ENCODE results near the gene MTMR3. TPM values are rescaled to one million over a fixed set of nuclear protein-coding genes. Genes with fewer than 3 reads are reported as not detected.

MTMR3 gene
- total and polyA plus RNA-seq, 8 donors, result 37.4 to 55.4 (median 44.9) TPM

DNA sequence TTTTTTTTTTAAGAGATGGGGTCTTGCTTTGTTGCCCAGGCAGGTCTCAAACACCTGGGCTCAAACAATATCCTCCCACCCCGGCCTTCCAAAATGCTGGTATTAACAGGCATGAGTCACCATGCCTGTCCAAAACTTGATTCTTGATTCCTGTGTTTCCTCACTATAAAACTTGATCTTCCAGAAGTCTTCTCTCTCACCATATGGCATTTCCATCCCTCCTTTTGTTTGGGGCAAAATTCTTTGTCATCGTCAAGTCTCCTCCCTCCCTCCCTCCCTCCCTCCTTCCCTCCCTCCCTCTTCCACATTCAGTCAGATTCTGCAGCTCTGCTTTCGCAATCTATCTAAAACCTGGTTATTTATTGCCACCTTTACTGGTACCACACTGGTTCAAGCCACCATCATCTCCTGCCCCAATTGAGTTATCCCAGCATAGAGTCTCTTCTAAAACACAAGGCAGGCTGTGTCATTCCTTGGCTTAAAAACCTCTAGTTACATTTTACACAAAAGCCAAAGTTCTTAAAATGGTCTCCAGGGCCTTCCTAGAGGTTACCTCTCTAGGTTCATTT is 132.3 kb downstream of the MTMR3 start:
- DNase-seq, result no peak
- no peaks in the 10 kb centered on the region for H3K27me3 ChIP-seq
- no peak overlapping the region for H3K27ac ChIP-seq
- ATAC-seq, result no peak
- H3K4me1 ChIP-seq, result no peaks in the 10 kb centered on the region
- H3K9me3 ChIP-seq, result no peaks in the 10 kb centered on the region
- peaks cover 0 to 98% of the 10 kb centered on the region in 2 donors for H3K36me3 ChIP-seq
- no peak overlapping the region for H3K4me3 ChIP-seq
- TF ChIP-seq, protein P1, sequence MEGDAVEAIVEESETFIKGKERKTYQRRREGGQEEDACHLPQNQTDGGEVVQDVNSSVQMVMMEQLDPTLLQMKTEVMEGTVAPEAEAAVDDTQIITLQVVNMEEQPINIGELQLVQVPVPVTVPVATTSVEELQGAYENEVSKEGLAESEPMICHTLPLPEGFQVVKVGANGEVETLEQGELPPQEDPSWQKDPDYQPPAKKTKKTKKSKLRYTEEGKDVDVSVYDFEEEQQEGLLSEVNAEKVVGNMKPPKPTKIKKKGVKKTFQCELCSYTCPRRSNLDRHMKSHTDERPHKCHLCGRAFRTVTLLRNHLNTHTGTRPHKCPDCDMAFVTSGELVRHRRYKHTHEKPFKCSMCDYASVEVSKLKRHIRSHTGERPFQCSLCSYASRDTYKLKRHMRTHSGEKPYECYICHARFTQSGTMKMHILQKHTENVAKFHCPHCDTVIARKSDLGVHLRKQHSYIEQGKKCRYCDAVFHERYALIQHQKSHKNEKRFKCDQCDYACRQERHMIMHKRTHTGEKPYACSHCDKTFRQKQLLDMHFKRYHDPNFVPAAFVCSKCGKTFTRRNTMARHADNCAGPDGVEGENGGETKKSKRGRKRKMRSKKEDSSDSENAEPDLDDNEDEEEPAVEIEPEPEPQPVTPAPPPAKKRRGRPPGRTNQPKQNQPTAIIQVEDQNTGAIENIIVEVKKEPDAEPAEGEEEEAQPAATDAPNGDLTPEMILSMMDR (IDR thresholded peaks at IDR 0.05), result no peak
- intact Hi-C loops (cut with DNase I), result no loop called here

GRCh38 chr22:30015846-30016245 is 132.9 kb downstream of the MTMR3 start:
- H3K27ac ChIP-seq, result no peak overlapping the region
- no peak overlapping the region for H3K4me3 ChIP-seq
- ATAC-seq (no peak), DNase-seq (no peak)
- TF ChIP-seq, protein P1 (IDR thresholded peaks at IDR 0.05), result no peak
- intact Hi-C loops (cut with DNase I), result no loop called here
- no peaks in the 10 kb centered on the region for H3K9me3 ChIP-seq
- no peaks in the 10 kb centered on the region for H3K27me3 ChIP-seq
- H3K4me1 ChIP-seq, result no peaks in the 10 kb centered on the region
- peaks cover 0 to 98% of the 10 kb centered on the region in 2 donors for H3K36me3 ChIP-seq

DNA sequence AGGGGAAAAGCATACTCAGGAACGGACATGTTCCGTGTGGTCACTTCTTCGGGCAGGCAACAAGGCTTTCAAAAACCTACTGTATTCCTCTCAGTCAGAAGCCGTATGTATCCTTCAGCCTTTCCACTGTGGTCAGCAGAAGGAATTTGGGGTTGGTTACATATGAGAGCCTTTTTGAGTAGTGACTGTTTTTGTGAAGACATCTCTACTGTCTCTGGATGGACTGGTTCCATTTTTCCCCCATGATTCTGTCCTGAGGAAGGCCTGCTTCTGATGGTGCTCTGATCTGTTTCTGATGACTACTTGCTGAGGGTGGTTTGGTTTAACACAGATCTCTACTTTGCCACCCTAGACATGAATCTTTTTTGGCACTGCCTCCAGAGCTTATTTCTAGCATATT is 133.6 kb downstream of the MTMR3 start:
- Histone ChIP-seq H3K4me3 (no peak overlapping the region), H3K27me3 (no peaks in the 10 kb centered on the region), H3K27ac (no peak overlapping the region), H3K4me1 (no peaks in the 10 kb centered on the region), H3K36me3 (peaks cover 0 to 98% of the 10 kb centered on the region in 2 donors), H3K9me3 (no peaks in the 10 kb centered on the region)
- intact Hi-C loops (cut with DNase I), result no loop called here
- no peak for DNase-seq
- ATAC-seq, result no peak
- TF ChIP-seq, protein P1 (IDR thresholded peaks at IDR 0.05), result no peak

GRCh38 chr22:30017375-30018223 is 134.6 kb downstream of the MTMR3 start:
- H3K36me3 ChIP-seq, result peaks cover 0 to 98% of the 10 kb centered on the region in 2 donors
- H3K27ac ChIP-seq, result no peak overlapping the region
- intact Hi-C loops (cut with DNase I), result no loop called here
- ATAC-seq, result no peak
- H3K27me3 ChIP-seq, result no peaks in the 10 kb centered on the region
- no peak overlapping the region for H3K4me3 ChIP-seq
- TF ChIP-seq, protein P1 (IDR thresholded peaks at IDR 0.05), result no peak
- no peak for DNase-seq
- H3K4me1 ChIP-seq, result no peaks in the 10 kb centered on the region
- H3K9me3 ChIP-seq, result no peaks in the 10 kb centered on the region

GRCh38 chr22:30020511-30020910 is 137.5 kb downstream of the MTMR3 start:
- intact Hi-C loops (cut with DNase I), result no loop called here
- DNase-seq, result no peak
- ATAC-seq, result no peak
- Histone ChIP-seq H3K4me1 (peaks cover 0 to 6% of the 10 kb centered on the region in 2 donors), H3K4me3 (no peak overlapping the region), H3K27me3 (no peaks in the 10 kb centered on the region), H3K9me3 (no peaks in the 10 kb centered on the region), H3K27ac (no peak overlapping the region), H3K36me3 (peaks cover 0 to 100% of the 10 kb centered on the region in 2 donors)
- TF ChIP-seq, protein P1 (IDR thresholded peaks at IDR 0.05), result no peak

Data from left lung (tissue), 10 donors.